Fibroblast of skin of abdomen (primary cell): ENCODE measurements around the gene CMYA5. TPM values are rescaled to one million over a fixed set of nuclear protein-coding genes. Genes with fewer than 3 reads are reported as not detected.
"Not testable (repeated sequence)": the region's sequence is repeated elsewhere in the genome, so short reads cannot be mapped to it uniquely, and the experiment has no call there.

Experiments used
- DNase-seq: peaks from one replicate; pipeline ENCODE4 v3.0.0-alpha.2; 2013
- polyA plus RNA-seq, 2 experiments: library from polyadenylated mRNA; unstranded; fragments of 120-200 nt; gene quantifications; one replicate each; pipeline ENCODE4 v1.2.1, GENCODE V29; 2013; ENCODE audit not compliant: insufficient read length in 2 of 2

Gene CMYA5
- 0.85 TPM for polyA plus RNA-seq (2013, experiment 1 of 2; ENCODE audit: insufficient read length)
- 1.1 TPM for polyA plus RNA-seq (2013, experiment 2 of 2; ENCODE audit: insufficient read length)

- peak; percentile 17 for DNase-seq
Measured at GRCh38 chr5:79689541-79690466, at the start of gene CMYA5. Gene CMYA5, plus strand, starts transcription at chr5:79689836. Its CDS starts 72 bp downstream, at chr5:79689908.

- DNase-seq: peak; percentile 19
Measured at GRCh38 chr5:79640571-79641055, 49.0 kb upstream of the CMYA5 start.

- DNase-seq: no peak
Measured at GRCh38 chr5:79641414-79641813, 48.2 kb upstream of the CMYA5 start.

- DNase-seq: no peak
Measured at GRCh38 chr5:79642210-79642609, 47.4 kb upstream of the CMYA5 start.

GRCh38 chr5:79653843-79654242, 35.8 kb upstream of the CMYA5 start:
- DNase-seq: no peak

GRCh38 chr5:79663212-79663611, 26.4 kb upstream of the CMYA5 start:
- no peak for DNase-seq

- no peak for DNase-seq
Measured at GRCh38 chr5:79666758-79667157, 22.9 kb upstream of the CMYA5 start.

GRCh38 chr5:79672392-79672791, 17.2 kb upstream of the CMYA5 start:
- no peak for DNase-seq

- DNase-seq: not testable (repeated sequence)
Measured at GRCh38 chr5:79676354-79676753, 13.3 kb upstream of the CMYA5 start.

- not testable (repeated sequence) for DNase-seq
Measured at GRCh38 chr5:79682102-79682501, 7.5 kb upstream of the CMYA5 start.

- no peak for DNase-seq
Measured at GRCh38 chr5:79684782-79685181, 4.9 kb upstream of the CMYA5 start.

- no peak for DNase-seq
Measured at GRCh38 chr5:79685627-79686026, 4.0 kb upstream of the CMYA5 start.

- DNase-seq: peak; percentile 8
Measured at GRCh38 chr5:79686799-79687198, 2.8 kb upstream of the CMYA5 start.

GRCh38 chr5:79687889-79688288, 1.7 kb upstream of the CMYA5 start:
- DNase-seq: peak; percentile 13

GRCh38 chr5:79691007-79691406, 1.4 kb downstream of the CMYA5 start:
- DNase-seq: no peak

GRCh38 chr5:79692596-79692995, 3.0 kb downstream of the CMYA5 start:
- DNase-seq: no peak

- no peak for DNase-seq
Measured at GRCh38 chr5:79694183-79694582, 4.5 kb downstream of the CMYA5 start.

- no peak for DNase-seq
Measured at GRCh38 chr5:79694652-79695051, 5.0 kb downstream of the CMYA5 start.

- DNase-seq: no peak
Measured at GRCh38 chr5:79695526-79695925, 5.9 kb downstream of the CMYA5 start.

- peak; percentile 3 for DNase-seq
Measured at GRCh38 chr5:79697222-79698170, 7.9 kb downstream of the CMYA5 start.

GRCh38 chr5:79699763-79700400, 10.2 kb downstream of the CMYA5 start:
- no peak for DNase-seq
